Anterior cingulate cortex (tissue), 58 donors: ENCODE results near the gene RASGRF1.
A peak's percentile ranks its signal among the peaks of the same experiment; 100 is the strongest.

Experiments used
- DNase-seq, 58 donors: peaks; one replicate each; lab custom pipeline; 2025; lab: John Stamatoyannopoulos, UW

The RASGRF1 gene

GRCh38 chr15:79102595-79102994 is 12.0 kb upstream of the RASGRF1 start:
- DNase-seq = no peak

DNA sequence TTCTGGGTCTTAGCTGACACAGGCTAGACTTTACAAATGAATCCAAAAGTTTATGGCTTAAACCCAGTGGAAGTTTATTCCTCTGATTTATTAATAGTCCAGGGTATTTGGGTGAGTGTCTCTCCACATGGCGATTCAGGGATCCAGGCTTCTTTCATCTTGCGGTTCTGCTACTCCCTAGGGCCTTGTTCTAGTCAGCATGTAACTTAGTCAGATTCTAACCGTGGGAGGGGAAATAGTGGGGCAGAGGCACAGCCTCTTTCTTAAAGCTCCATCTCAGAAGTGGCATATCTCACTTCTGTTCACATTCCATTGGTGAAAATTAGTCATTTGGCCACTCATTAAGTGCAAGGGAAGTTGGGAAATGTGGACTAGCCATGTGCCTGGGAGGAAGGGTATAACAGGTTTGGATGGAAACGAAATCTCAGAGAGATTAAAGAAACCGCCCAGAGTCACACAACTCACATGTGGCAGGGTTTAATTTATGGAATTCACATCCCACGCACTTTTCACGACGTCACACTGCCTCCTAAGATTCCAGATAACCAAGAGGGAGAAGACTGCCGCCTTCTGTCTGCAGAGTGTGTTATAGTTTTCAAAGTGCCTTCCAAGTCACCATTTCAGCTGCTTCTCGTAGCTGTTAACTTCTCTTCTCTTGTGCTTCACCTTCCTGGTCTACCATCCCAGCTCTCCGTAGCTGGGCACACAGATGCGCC is 11.4 kb upstream of the RASGRF1 start:
- no peak for DNase-seq

DNA sequence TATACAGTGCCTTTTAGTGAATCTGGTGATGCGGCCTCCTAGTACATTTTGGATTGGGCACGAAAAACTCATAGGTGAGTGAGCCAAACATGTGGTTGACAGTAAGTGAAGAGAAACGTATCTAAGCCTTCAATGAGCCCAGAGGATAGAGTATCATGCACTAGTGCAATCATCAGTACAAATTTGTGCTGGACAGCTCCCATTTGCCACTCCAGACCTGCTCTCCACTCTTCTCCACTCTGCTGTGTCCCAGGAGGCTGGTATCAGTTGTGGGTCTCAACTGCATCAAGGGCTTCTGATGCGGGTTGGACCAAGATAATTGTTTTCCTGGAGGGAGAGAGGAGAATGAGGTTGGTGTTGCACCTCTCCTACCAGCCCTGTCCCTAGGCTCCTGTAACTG is 9.1 kb upstream of the RASGRF1 start:
- no peak for DNase-seq

DNA sequence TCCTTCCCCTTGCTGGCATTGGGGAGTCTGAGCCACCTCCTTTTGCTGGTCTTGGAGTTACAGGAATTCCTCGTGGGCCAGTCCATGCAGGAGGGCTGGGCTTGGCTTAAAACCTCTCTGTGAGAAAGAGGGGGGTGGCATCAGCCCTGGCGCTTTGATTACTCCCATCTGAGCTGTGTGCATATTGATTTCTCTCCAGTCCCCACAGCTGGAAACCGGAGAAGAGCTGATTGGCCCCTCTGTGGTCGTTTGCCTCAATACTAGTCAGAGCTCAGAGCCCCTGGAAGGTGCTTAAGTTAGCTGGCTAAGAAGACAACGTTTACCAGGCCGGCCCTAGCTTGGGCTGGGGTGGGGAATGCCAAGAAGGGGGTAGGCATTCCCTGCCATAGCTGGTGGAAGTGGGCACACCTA is 4.0 kb upstream of the RASGRF1 start:
- DNase-seq = no peak

GRCh38 chr15:79093352-79093935 is 2.9 kb upstream of the RASGRF1 start:
- DNase-seq = no peak

DNA sequence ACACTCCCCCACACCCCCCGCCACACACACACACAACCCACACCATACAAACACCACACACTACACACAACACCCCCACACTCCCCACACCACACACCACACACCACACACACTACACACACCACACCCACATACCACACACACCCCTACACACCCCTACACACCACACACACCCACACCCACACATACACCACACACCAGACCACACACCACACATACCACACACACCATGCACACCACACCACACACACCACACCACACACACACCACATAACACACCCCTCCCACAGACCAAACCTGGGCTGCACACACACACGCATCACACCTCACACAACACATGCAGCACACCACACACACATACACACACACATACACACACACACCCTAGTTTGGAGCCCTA is 1.8 kb upstream of the RASGRF1 start:
- no peak for DNase-seq

DNA sequence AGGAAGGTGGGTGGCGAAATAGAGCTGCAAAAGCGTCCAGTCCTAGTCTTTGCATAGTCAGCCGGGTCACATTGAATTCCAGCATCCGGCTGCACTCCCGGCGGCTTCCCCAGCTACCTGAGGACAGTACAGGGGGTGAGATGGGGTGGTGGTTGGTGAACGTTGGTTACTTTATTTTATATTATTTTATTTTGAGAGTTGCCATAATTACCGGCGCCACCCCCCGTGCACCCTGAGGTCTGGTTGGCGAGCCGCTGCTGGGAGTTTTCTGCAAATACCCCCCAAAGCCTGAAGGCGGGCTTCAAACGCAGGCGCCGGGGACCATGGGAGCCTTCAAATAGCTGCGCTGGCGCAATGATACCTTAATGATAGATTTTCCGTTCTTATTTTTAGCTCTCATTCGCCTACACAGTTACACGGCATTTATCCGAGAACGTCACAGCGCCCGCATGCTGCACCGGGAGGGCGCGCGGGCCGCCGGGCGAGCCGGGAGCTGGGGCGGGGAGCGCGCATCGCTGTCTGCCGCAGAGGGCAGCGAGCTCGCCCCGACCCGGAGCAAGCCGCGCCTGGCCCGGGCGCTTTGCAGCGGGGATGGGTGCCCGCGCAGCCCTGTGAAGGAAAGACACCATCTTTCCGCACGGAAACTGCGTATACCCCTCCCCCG is 756 bp upstream of the RASGRF1 start:
- peak in 32 of 58 donors; percentile 19 to 82 (median 52) for DNase-seq

GRCh38 chr15:79089890-79090486 is 592 bp downstream of the RASGRF1 start:
- no peak for DNase-seq

DNA sequence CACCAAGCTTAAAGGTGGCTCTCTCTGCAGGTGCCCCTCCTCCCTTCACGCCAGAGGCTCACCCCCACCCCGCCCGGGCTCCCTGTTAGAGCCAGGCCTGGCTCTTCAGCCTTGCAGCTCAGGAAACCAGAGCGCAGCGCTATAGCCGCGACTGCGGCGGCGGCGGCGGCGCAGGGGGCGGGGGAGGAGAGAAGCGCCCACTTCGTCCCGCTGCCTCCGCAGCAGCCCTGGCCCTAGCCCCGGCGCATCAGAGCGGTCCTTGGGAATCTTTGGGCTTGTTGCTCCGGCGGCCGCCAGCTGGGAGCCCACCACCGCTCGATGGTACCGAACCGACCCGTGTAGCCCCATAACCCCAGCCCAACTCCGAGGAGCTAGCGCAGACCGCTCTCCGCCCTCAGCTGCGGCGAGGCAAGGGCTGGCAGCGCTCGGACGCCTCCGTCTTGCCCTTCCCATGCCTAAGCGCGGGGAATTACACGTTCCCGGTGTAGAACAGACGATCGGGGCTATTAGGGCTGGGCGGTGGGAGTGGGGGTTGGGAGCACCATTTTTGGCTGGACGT is 1.2 kb downstream of the RASGRF1 start:
- peak in 9 of 58 donors; percentile 10 to 49 (median 26) for DNase-seq

GRCh38 chr15:79088426-79089205 is 2.0 kb downstream of the RASGRF1 start:
- DNase-seq = no peak

DNA sequence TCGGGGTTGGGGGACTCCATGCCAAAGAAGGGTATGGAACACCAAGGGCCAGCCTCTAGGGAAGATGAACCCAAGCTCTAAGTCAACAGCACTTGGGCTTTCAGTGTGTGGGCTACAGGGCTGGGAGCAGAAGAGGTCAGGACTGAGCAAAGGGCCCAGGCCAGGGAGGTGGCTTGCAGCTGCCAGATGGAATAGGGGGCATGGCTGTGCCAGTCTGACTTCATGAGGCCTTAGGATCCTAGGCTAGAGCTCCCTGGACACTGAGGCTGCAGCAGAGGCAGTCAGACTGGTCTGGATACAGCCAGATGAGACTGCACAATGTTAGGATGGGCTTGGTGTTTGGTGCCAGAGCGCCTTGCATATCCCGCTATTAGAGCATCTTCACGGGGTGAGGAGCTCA is 3.8 kb downstream of the RASGRF1 start:
- DNase-seq = no peak

DNA sequence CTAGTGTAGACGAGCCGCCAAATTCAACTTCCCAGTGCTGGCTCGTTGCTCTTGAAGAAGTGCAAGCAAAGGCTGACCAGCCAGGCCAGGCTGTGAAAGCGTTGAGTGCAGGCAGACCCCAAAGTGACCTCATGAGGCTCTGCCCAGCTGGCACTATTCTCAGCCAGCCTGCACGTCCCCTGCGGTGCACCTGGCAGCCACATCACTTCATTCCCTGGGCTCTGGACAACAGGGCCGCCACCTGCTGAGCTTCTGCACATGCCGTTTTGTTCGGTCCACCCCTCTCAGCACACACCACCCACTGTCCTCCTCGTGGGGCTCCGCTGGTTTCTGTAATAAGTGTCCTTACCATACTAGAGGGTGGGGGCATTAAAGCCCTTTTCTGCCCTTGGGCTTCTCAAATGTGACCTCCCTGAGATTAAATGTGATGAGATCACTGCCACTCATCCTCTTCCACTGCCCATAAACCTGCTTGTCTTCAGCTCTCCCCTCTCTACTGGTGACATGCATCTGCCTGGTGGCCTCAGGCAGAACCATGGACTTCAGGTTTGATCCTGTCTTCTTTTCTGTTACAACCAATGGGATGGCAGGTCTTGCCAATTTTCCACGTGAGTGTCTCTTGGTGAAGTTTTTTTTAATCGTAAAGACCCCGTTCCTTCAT is 6.1 kb downstream of the RASGRF1 start:
- no peak for DNase-seq

DNA sequence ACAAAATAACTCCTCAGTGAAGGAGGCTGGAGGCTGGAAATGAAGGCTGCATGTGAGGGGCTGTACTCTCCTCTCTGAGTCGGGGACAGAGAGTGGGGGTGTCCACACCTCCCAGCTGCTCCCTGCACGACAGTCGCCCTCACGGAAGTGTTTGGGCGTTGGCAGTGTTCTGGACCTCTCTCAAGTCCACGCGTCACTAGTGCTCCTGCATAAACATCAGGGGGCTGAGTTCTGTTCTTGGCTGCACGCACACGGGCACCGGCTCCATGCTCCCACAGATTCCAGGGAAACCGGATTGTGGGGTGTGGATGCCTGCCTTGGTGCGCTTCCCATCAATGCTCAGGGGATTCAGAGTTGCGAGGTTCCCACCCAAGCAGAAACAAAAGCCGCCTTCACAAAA is 7.4 kb downstream of the RASGRF1 start:
- DNase-seq = peak in 15 of 58 donors; percentile 13 to 42 (median 24)

DNA sequence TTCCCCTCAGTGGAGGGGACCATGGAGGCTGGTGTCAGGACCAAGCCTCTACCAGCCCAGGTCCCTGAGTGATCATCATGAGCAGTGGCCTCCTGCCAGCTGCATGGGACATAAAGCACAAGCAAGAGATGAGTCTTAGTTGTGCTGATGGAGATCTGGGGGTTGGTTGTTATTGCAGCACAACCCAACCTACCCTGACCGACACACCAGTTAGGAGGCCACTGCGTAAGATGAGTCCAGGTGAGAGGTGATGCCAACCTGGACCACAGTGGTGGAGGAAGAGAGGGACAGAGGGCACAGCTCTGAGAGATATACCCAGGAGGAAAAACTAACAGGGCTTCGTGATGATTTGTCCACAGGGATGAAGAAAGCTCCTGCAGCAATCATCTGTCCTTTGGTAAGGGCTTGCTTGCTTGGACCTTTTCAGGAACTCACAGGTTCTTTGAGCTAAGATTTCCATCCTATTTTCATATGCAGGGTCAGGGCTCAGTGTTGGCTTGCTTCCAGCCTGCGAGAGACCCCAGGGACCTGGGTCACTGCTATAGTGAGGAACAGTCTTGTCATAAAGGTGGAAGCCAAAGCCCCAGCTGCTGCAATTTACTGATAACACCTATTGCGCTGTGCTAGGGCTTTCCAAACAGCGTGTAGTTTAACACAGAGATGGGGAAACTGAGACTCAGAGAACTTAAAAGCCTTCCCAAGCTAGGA is 8.1 kb downstream of the RASGRF1 start:
- DNase-seq = no peak

GRCh38 chr15:79078763-79079410 is 11.7 kb downstream of the RASGRF1 start:
- no peak for DNase-seq

DNA sequence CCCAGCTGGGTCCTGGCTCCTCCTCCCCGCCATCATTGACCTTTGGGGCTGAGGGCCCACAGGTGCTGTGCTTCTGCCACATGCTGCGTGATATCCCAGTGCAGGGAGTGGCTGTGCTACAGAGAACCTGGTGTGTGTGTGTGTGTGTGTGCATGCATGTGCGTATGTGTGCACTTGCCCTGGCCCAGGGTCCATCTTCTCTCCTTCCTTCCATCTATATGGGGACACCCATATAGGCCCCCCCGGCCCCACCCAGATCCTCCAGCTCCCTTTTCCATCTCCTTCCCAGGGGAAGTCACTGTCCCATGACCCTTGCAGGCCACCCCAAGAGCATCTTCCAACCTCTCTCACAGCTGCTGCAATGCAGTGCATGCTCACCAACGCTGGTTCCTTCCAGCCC is 12.6 kb downstream of the RASGRF1 start:
- DNase-seq = no peak

DNA sequence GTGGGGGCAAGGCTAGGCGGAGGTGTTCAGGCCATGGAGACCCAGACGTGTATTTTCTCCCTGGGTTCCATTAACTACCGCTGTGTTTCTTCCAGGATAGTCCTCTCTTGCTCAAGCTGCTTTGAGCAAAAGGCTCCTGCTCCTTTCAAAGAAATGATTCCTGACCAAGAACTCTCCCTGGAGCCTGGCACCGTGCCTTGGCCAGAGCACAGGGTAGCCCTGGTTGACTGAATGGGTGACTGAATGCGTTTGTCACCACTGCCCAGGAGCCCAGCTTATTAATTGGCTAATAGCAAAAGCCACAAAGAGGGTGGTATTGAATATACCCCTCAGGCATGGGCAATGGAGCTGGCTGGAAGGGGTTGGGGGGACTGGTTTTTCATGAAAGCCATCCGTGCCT is 13.9 kb downstream of the RASGRF1 start:
- DNase-seq = peak in 22 of 58 donors; percentile 9 to 67 (median 32)

GRCh38 chr15:79075256-79075655 is 15.3 kb downstream of the RASGRF1 start:
- no peak for DNase-seq

- DNase-seq = no peak
Observed at GRCh38 chr15:79073336-79073735, 17.2 kb downstream of the RASGRF1 start.
